ENCODE measurements around the gene GLIPR1L2. TPM values are rescaled to one million over a fixed set of nuclear protein-coding genes. Genes with fewer than 3 reads are reported as not detected.

GLIPR1L2 gene
- total and polyA plus RNA-seq, 3 donors from 2014 or later = 6.3 to 35.9 (median 17.9) TPM

GRCh38 chr12:75414671-75415070 is 23.8 kb downstream of the GLIPR1L2 start:
- no peak for DNase-seq
- no peak overlapping the region for H3K4me3 ChIP-seq
- WGBS, 2 donors = 64 to 69% methylated on average over 1 of the region's 1 CpG
- TF ChIP-seq POLR2A (IDR thresholded peaks at IDR 0.05) = no peak
- H3K4me1 ChIP-seq = no peaks in the 10 kb centered on the region
- no peaks in the 10 kb centered on the region for H3K36me3 ChIP-seq (ENCODE audit: low read depth, missing control alignments)
- intact Hi-C loops (cut with DNase I; ENCODE audit: low total_unique reads) = no loop called here
- H3K9me3 ChIP-seq = no peaks in the 10 kb centered on the region
- H3K27me3 ChIP-seq = no peaks in the 10 kb centered on the region
- H3K27ac ChIP-seq = no peak overlapping the region

GRCh38 chr12:75419841-75420240 is 29.0 kb downstream of the GLIPR1L2 start:
- no peak for TF ChIP-seq POLR2A (IDR thresholded peaks at IDR 0.05)
- no peak for TF ChIP-seq CTCF (IDR thresholded peaks at IDR 0.05)
- DNase-seq = no peak
- H3K36me3 ChIP-seq (ENCODE audit: low read depth, missing control alignments) = no peaks in the 10 kb centered on the region
- intact Hi-C loops (cut with DNase I; ENCODE audit: low total_unique reads) = no loop called here
- no peaks in the 10 kb centered on the region for H3K9me3 ChIP-seq
- no peaks in the 10 kb centered on the region for H3K4me1 ChIP-seq
- H3K4me3 ChIP-seq = no peak overlapping the region
- H3K27me3 ChIP-seq = no peaks in the 10 kb centered on the region
- no peak overlapping the region for H3K27ac ChIP-seq
- WGBS, 2 donors = 58 to 72% methylated on average over 2 of the region's 2 CpGs

GRCh38 chr12:75427491-75427890 is 36.6 kb downstream of the GLIPR1L2 start:
- Histone ChIP-seq H3K9me3 (no peaks in the 10 kb centered on the region), H3K4me3 (no peak overlapping the region), H3K36me3 (ENCODE audit: low read depth, missing control alignments) (no peaks in the 10 kb centered on the region), H3K4me1 (no peaks in the 10 kb centered on the region), H3K27ac (no peak overlapping the region), H3K27me3 (no peaks in the 10 kb centered on the region)
- 0 to 35% methylated on average over 1 of the region's 1 CpG for WGBS, 2 donors
- no peak for TF ChIP-seq POLR2A (IDR thresholded peaks at IDR 0.05)
- no peak for TF ChIP-seq CTCF (IDR thresholded peaks at IDR 0.05)
- no peak for DNase-seq
- intact Hi-C loops (cut with DNase I; ENCODE audit: low total_unique reads) = no loop called here

- intact Hi-C loops (cut with DNase I; ENCODE audit: low total_unique reads) = no loop called here
- H3K9me3 ChIP-seq = no peaks in the 10 kb centered on the region
- TF ChIP-seq CTCF (IDR thresholded peaks at IDR 0.05) (no peak), POLR2A (IDR thresholded peaks at IDR 0.05) (no peak)
These were observed 37.9 kb downstream of the GLIPR1L2 start for GRCh38 chr12:75428767-75429166.

GRCh38 chr12:75432924-75433323 is 42.0 kb downstream of the GLIPR1L2 start:
- no peak overlapping the region for H3K27ac ChIP-seq
- intact Hi-C loops (cut with DNase I; ENCODE audit: low total_unique reads) = no loop called here
- no peak for DNase-seq
- no peaks in the 10 kb centered on the region for H3K4me1 ChIP-seq
- TF ChIP-seq POLR2A (IDR thresholded peaks at IDR 0.05) (no peak), CTCF (IDR thresholded peaks at IDR 0.05) (no peak)
- H3K4me3 ChIP-seq = no peak overlapping the region
- no peaks in the 10 kb centered on the region for H3K27me3 ChIP-seq
- H3K9me3 ChIP-seq = no peaks in the 10 kb centered on the region
- whole genome bisulfite sequencing, 2 donors = 57 to 69% methylated on average over 1 of the region's 1 CpG
- H3K36me3 ChIP-seq (ENCODE audit: low read depth, missing control alignments) = no peaks in the 10 kb centered on the region

More at GRCh38 chr12:75428767-75429166, 37.9 kb downstream of the GLIPR1L2 start:
- H3K27me3 ChIP-seq = no peaks in the 10 kb centered on the region
- WGBS, 2 donors = 88 to 93% methylated on average over 1 of the region's 1 CpG
- no peak overlapping the region for H3K4me3 ChIP-seq
- no peak for DNase-seq
- H3K27ac ChIP-seq = no peak overlapping the region
- no peaks in the 10 kb centered on the region for H3K36me3 ChIP-seq (ENCODE audit: low read depth, missing control alignments)
- H3K4me1 ChIP-seq = no peaks in the 10 kb centered on the region
